OCI-LY1 (cell line): ENCODE data around the gene DOCK1.

ENCODE experiments used
- CTCF ChIP-seq: fragments of 200-600 bp; sonication (generic), shearing (Covaris generic); IDR thresholded peaks from 2 replicates; pipeline ENCODE4 v1.5.1; 2017; ENCODE audit warnings: mild to moderate bottlenecking, antibody characterized with exemption, low read length, moderate library complexity, mixed read lengths
- EZH2 ChIP-seq: fragments of 200-600 bp; sonication (generic), shearing (Covaris generic); IDR thresholded peaks from 2 replicates; pipeline ENCODE4 v1.8.0; 2017; ENCODE audit warnings: borderline replicate concordance, mixed run types, mild to moderate bottlenecking, antibody characterized with exemption, low read length, moderate library complexity, mixed read lengths

GRCh38 chr10:126905776-126906703, 812 bp downstream of the DOCK1 start:
- TF ChIP-seq CTCF (no peak), EZH2 (no peak)
